Fibroblast of the aortic adventitia (primary cell): ENCODE data around the gene TCEA3. TPM values are rescaled to one million over a fixed set of nuclear protein-coding genes. Genes with fewer than 3 reads are reported as not detected.

Source experiments
- DNase-seq: peaks from one replicate; pipeline ENCODE4 v3.0.0-alpha.2; 2010; ENCODE audit warnings: low read depth
- H3K4me3 ChIP-seq: 2 replicates; pipeline ENCODE4 v1.5.1; 2011; ENCODE audit warnings: low read depth, mild to moderate bottlenecking, control low read depth, low read length, moderate library complexity
- CTCF ChIP-seq: IDR thresholded peaks from 2 replicates; pipeline ENCODE4 v1.5.1; 2011; ENCODE audit warnings: mild to moderate bottlenecking, low read length, control low read depth, inconsistent platforms; ENCODE audit not compliant: insufficient read depth
- total RNA-seq: library from RNA; depleted of rRNA; stranded (reverse); fragments of >200 nt; gene quantifications from 2 replicates; pipeline ENCODE4 v1.2.3, GENCODE V29; 2012; ENCODE audit warnings: low replicate concordance

TCEA3 gene
- total RNA-seq, 1 donor = 22.8 TPM

- no peak overlapping the region for H3K4me3 ChIP-seq
- TF ChIP-seq CTCF = no peak
- DNase-seq = no peak
Measured at GRCh38 chr1:23397908-23398307, 26.6 kb downstream of the TCEA3 start.

GRCh38 chr1:23396380-23396779, 28.2 kb downstream of the TCEA3 start:
- no peak overlapping the region for H3K4me3 ChIP-seq
- DNase-seq = no peak
- no peak for TF ChIP-seq CTCF

GRCh38 chr1:23395849-23396248, 28.7 kb downstream of the TCEA3 start:
- H3K4me3 ChIP-seq = no peak overlapping the region
- no peak for TF ChIP-seq CTCF
- DNase-seq = no peak

GRCh38 chr1:23395154-23395724, 29.3 kb downstream of the TCEA3 start:
- peak overlapping the region; percentile 17 for H3K4me3 ChIP-seq
- TF ChIP-seq CTCF = no peak
- DNase-seq = no peak

GRCh38 chr1:23394684-23395083, 29.9 kb downstream of the TCEA3 start:
- peak; percentile 27 for TF ChIP-seq CTCF
- DNase-seq = peak; percentile 92
- peak overlapping the region; percentile 25 for H3K4me3 ChIP-seq

GRCh38 chr1:23394181-23394580, 30.4 kb downstream of the TCEA3 start:
- DNase-seq = peak; percentile 96
- TF ChIP-seq CTCF = no peak
- no peak overlapping the region for H3K4me3 ChIP-seq

GRCh38 chr1:23393706-23394105, 30.8 kb downstream of the TCEA3 start:
- peak; percentile 71 for DNase-seq
- H3K4me3 ChIP-seq = no peak overlapping the region
- TF ChIP-seq CTCF = no peak
